Endothelial cell of umbilical vein (primary cell): ENCODE results near the gene KAZN.

Experiments used
- JUN ChIP-seq: IDR thresholded peaks from 2 replicates; pipeline ENCODE4 v1.6.1; 2011; ENCODE audit warnings: borderline replicate concordance, low read depth; ENCODE audit not compliant: insufficient read length, insufficient read depth
- TF ChIP-seq, protein P1 (sequence below), 2 donors: IDR thresholded peaks; 1 replicate in 1 of 2; 2 replicates in 1 of 2; pipeline ENCODE4 v1.5.1; 2011; ENCODE audit warnings: low read length in 2 of 2, mild to moderate bottlenecking in 2 of 2, moderate library complexity in 2 of 2, control low read depth in 1 of 2, inconsistent platforms in 1 of 2, low read depth in 1 of 2; ENCODE audit not compliant: insufficient read depth in 1 of 2; ENCODE audit errors: extremely low read depth in 1 of 2

DNA sequence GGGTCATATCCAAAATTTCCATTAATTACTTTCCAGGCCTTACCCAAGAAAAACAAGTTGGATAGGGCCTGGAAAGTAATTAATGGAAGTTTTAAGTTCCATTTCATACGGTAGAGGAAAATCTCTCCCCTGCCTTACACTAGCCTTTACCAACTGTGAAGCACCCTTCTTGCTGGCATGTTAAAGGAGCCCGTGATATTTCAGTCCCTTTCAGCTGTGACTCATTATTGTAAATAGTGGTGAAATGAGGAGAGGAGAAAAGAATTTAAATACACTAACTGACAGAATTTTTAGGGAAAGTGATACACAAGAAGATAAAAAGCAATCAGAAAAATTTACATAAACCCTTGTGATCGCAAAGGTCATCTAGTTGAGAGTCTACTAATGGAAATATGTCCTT is 20.3 kb upstream of the KAZN start:
- TF ChIP-seq, protein P1, sequence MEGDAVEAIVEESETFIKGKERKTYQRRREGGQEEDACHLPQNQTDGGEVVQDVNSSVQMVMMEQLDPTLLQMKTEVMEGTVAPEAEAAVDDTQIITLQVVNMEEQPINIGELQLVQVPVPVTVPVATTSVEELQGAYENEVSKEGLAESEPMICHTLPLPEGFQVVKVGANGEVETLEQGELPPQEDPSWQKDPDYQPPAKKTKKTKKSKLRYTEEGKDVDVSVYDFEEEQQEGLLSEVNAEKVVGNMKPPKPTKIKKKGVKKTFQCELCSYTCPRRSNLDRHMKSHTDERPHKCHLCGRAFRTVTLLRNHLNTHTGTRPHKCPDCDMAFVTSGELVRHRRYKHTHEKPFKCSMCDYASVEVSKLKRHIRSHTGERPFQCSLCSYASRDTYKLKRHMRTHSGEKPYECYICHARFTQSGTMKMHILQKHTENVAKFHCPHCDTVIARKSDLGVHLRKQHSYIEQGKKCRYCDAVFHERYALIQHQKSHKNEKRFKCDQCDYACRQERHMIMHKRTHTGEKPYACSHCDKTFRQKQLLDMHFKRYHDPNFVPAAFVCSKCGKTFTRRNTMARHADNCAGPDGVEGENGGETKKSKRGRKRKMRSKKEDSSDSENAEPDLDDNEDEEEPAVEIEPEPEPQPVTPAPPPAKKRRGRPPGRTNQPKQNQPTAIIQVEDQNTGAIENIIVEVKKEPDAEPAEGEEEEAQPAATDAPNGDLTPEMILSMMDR (IDR thresholded peaks at IDR 0.05; ENCODE audit: extremely low read depth in 1 of 2, insufficient read depth in 1 of 2, low read depth in 1 of 2, low read length in 2 of 2): no peak
- no peak for TF ChIP-seq JUN
